ENCODE data around the gene NRAS.

NRAS gene

GRCh38 chr1:114757455-114758255 is 41.1 kb upstream of the NRAS start, which contains the start of gene CSDE1 (continued):
- peak; percentile 62 for TF ChIP-seq ZBTB8A (tag by site-specific recombination; IDR thresholded peaks at IDR 0.05)
- TF ChIP-seq GLIS2 (tag by site-specific recombination; IDR thresholded peaks at IDR 0.05): no peak
- TF ChIP-seq ZNF549 (tag by site-specific recombination; IDR thresholded peaks at IDR 0.05): no peak
- peak; percentile 82; the same call in 1 of the 2 replicates for TF ChIP-seq INSM2 (tag by site-specific recombination; IDR thresholded peaks at IDR 0.05)
- no peak for TF ChIP-seq ZNF140 (tag by site-specific recombination; IDR thresholded peaks at IDR 0.05)
- TF ChIP-seq ZNF561 (tag by site-specific recombination; IDR thresholded peaks at IDR 0.05; ENCODE audit: borderline replicate concordance): peak; percentile 18; the same call in 1 of the 2 replicates
- TF ChIP-seq ZSCAN5A (tag by site-specific recombination; IDR thresholded peaks at IDR 0.05): 0 out of 2 replicates have a peak, but pooled peaks have one; percentile 74
- TF ChIP-seq WT1 (tag by site-specific recombination; IDR thresholded peaks at IDR 0.05): no peak
- peak; percentile 91 for TF ChIP-seq ZBTB1 (tag by site-specific recombination; IDR thresholded peaks at IDR 0.05)
- TF ChIP-seq TRIM28 (IDR thresholded peaks at IDR 0.05; ENCODE audit: borderline replicate concordance, low read length): peak; percentile 82
- no peak for TF ChIP-seq MYNN (tag by site-specific recombination; IDR thresholded peaks at IDR 0.05; ENCODE audit: borderline replicate concordance)
- no peak for TF ChIP-seq ZNF362 (tag by site-specific recombination; IDR thresholded peaks at IDR 0.05)
- TF ChIP-seq ZBTB21 (tag by site-specific recombination; IDR thresholded peaks at IDR 0.05): no peak; the same call in 1 of the 2 replicates
- TF ChIP-seq ZBTB11 (tag by site-specific recombination; conservative IDR thresholded peaks at IDR 0.05; ENCODE audit: low read depth): 0 out of 2 replicates have a peak, but pooled peaks have one; percentile 20

- Histone ChIP-seq H3K4me1 (ENCODE audit: control insufficient read depth, insufficient read depth, low read length) (peaks cover under 1% of the 10 kb centered on the region; the same call in 1 of the 2 replicates), H3K27ac (ENCODE audit: extremely low read depth, low read depth, low read length) (peak overlapping the region; percentile 85; the same call in 1 of the 2 replicates), H3K4me3 (ENCODE audit: low read depth, low read length) (peak overlapping the region; percentile 97), H3K36me3 (ENCODE audit: control insufficient read depth in 2 of 2, insufficient read depth in 1 of 2, low read length in 2 of 2) (peaks cover 0 to 10% of the 10 kb centered on the region in 2 experiments; a peak in 1 of 3 replicates), H3K9me3 (ENCODE audit: control insufficient read depth, insufficient read depth, low read depth, low read length) (no peaks in the 10 kb centered on the region)
- ChIA-PET POLR2A (interaction anchor here (0.5 to 1.4 kb wide), 2 partner anchors 19 to 23 kb away, joined by 3 to 4 read pairs; partner anchors contain the start of gene SIKE1), CTCF (interaction anchor here (0.6 to 1.1 kb wide), 2 partner anchors 21 to 613 kb away, joined by 3 to 4 read pairs; no protein-coding TSS in a partner anchor)
- no peak for TF ChIP-seq GFI1B (tag by site-specific recombination; IDR thresholded peaks at IDR 0.05)
- TF ChIP-seq ZNF792 (tag by site-specific recombination; IDR thresholded peaks at IDR 0.05): no peak
- TF ChIP-seq ZNF19 (tag by site-specific recombination; IDR thresholded peaks at IDR 0.05; ENCODE audit: low read depth): no peak
- TF ChIP-seq PRDM1 (tag by site-specific recombination; IDR thresholded peaks at IDR 0.05): no peak
- TF ChIP-seq MEIS1 (CRISPR knock-in tag; IDR thresholded peaks at IDR 0.05; ENCODE audit: borderline replicate concordance): no peak
- TF ChIP-seq KLF1 (tag by site-specific recombination; IDR thresholded peaks at IDR 0.05): 0 out of 2 replicates have a peak, but pooled peaks have one; percentile 22
- peak; percentile 85; the same call in 1 of the 2 replicates for TF ChIP-seq ZBTB48 (tag by site-specific recombination; IDR thresholded peaks at IDR 0.05)
- no peak for TF ChIP-seq ZNF433 (tag by site-specific recombination; IDR thresholded peaks at IDR 0.05; ENCODE audit: low read depth)
- TF ChIP-seq ZFP3 (tag by site-specific recombination; IDR thresholded peaks at IDR 0.05; ENCODE audit: low read depth): no peak
- TF ChIP-seq PRDM10 (tag by site-specific recombination; IDR thresholded peaks at IDR 0.05): peak; percentile 82
These were observed 40.4 kb upstream of the NRAS start for GRCh38 chr1:114756949-114757454.
